ENCODE results near the gene TRAPPC11. TPM values are rescaled to one million over a fixed set of nuclear protein-coding genes. Genes with fewer than 3 reads are reported as not detected.

The TRAPPC11 gene
- total and polyA plus RNA-seq, 2 of the 4 experiments (the other 2 are of a cell fraction) = 25.3 to 56.8 TPM

DNA sequence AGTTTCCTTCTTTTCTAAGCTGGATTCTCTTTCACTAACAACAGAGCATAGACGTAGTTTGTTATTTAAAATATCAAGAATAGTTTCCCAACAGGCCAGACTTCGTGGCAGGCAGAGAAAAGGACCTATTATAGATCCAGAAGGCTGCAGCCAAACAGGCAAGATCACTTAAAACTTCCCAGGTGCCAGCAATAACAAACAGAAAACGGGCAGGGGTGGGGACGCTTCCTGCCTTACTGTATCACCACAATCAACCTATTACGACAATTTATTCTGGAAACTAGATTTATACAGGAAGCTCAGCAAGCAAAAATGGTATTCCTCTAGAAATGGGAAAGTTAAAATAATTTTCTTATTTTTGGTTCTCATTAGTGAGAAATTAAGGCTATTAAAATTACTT lies 22.2 kb upstream of the TRAPPC11 start:
- no peak overlapping the region for H3K14ac ChIP-seq (replicated peaks; ENCODE audit: low read depth, low read length)
- peak; percentile 53 for DNase-seq
- intact Hi-C loops (cut with micrococcal nuclease) (loop anchor here (5.0 kb wide), 1 partner anchor 130 kb away; the partner anchor contains the start of gene ING2), in situ Hi-C loops (cut with MboI; ENCODE audit: low sequenced_read_pairs) (no loop called here), dilution Hi-C loops (cut with HindIII; ENCODE audit: low sequenced_read_pairs, unreplicated experiment) (no loop called here)
- no peak overlapping the region for H2AFZ ChIP-seq (replicated peaks; ENCODE audit: low read length, poor library complexity)
- H3K36me3 ChIP-seq (ENCODE audit: control insufficient read depth, insufficient read depth, low read length) = no peaks in the 10 kb centered on the region
- H4K91ac ChIP-seq (ENCODE audit: insufficient read depth, low read depth, low read length) = no peak overlapping the region; the same call in 1 of the 2 replicates
- H3K56ac ChIP-seq (ENCODE audit: extremely low read depth, insufficient read depth, low read length) = no peak overlapping the region
- ChIA-PET POLR2A (ENCODE audit: unreplicated experiment) (no interaction called here), CTCF (interaction anchor here (0.5 kb wide), 1 partner anchor 187 kb away, joined by 3 read pairs; no protein-coding TSS in a partner anchor)
- 0 out of 2 replicates have a peak overlapping the region, but pooled peaks have one; percentile 4 for H4K5ac ChIP-seq (ENCODE audit: low read depth, low read length)
- no peak overlapping the region; the same call in 1 of the 2 replicates for H3K4ac ChIP-seq (ENCODE audit: low read depth, low read length)
- H2BK15ac ChIP-seq (ENCODE audit: low read depth, low read length) = no peak overlapping the region; the same call in 2 of the 3 replicates
- H3K9ac ChIP-seq (ENCODE audit: low read depth, low read length) = peak overlapping the region; percentile 2
- no peaks in the 10 kb centered on the region for H3K9me3 ChIP-seq (ENCODE audit: control insufficient read depth, insufficient read depth, low read length)
- no peak overlapping the region for H2AK9ac ChIP-seq (replicated peaks; ENCODE audit: low read depth, low read length, poor library complexity)
- no peak overlapping the region for H3K23ac ChIP-seq (ENCODE audit: low read depth, low read length)
- TF ChIP-seq RFX5 (IDR thresholded peaks at IDR 0.05; ENCODE audit: low read depth, low read length) (no peak), NFE2L2 (IDR thresholded peaks at IDR 0.05; ENCODE audit: low read depth, low read length) (no peak), RAD21 (IDR thresholded peaks at IDR 0.05; ENCODE audit: low read length) (no peak), MAZ (IDR thresholded peaks at IDR 0.05; ENCODE audit: borderline replicate concordance, low read depth, low read length) (no peak), CEBPB (IDR thresholded peaks at IDR 0.05; ENCODE audit: low read depth, low read length) (no peak), FOS (IDR thresholded peaks at IDR 0.05; ENCODE audit: low read depth, low read length) (no peak), BHLHE40 (IDR thresholded peaks at IDR 0.05; ENCODE audit: low read depth, low read length) (no peak)
- TF ChIP-seq, protein P1, sequence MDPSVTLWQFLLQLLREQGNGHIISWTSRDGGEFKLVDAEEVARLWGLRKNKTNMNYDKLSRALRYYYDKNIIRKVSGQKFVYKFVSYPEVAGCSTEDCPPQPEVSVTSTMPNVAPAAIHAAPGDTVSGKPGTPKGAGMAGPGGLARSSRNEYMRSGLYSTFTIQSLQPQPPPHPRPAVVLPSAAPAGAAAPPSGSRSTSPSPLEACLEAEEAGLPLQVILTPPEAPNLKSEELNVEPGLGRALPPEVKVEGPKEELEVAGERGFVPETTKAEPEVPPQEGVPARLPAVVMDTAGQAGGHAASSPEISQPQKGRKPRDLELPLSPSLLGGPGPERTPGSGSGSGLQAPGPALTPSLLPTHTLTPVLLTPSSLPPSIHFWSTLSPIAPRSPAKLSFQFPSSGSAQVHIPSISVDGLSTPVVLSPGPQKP (IDR thresholded peaks at IDR 0.05; ENCODE audit: borderline replicate concordance, low read depth, low read length) = no peak
- H3K18ac ChIP-seq (ENCODE audit: low read depth, low read length) = peak overlapping the region; percentile 53
- H2BK5ac ChIP-seq (ENCODE audit: low read depth, low read length, poor library complexity, severe bottlenecking) = peak overlapping the region; percentile 59
- H2BK20ac ChIP-seq (ENCODE audit: low read depth, low read length) = no peak overlapping the region
- no peak overlapping the region for H2AK5ac ChIP-seq (ENCODE audit: low read depth, low read length)
- 0 out of 2 replicates have a peak, but pooled peaks have one; percentile 16 for ATAC-seq (ENCODE audit: low read depth)
- H3K4me2 ChIP-seq (ENCODE audit: low read depth, low read length) = peak overlapping the region; percentile 54
- H3K79me1 ChIP-seq (ENCODE audit: low read depth in 1 of 2, low read length in 2 of 2) = no peaks in the 10 kb centered on the region
- no peaks in the 10 kb centered on the region for H4K20me1 ChIP-seq (ENCODE audit: insufficient read depth, low read length)
- H2BK120ac ChIP-seq (ENCODE audit: low read depth, low read length) = peak overlapping the region; percentile 22
- peak overlapping the region; percentile 70; the same call in 1 of the 2 replicates for H3K27ac ChIP-seq (ENCODE audit: insufficient read depth, low read length)
- H3K4me3 ChIP-seq (ENCODE audit: insufficient read depth, low read depth, low read length) = no peak overlapping the region
- peak overlapping the region; percentile 45 to 70; a peak in 2 of 4 replicates for H4K8ac ChIP-seq (ENCODE audit: low read depth in 2 of 2, low read length in 2 of 2)
- WGBS, 2 experiments (ENCODE audit: extremely low coverage in 2 of 2, insufficient read length in 1 of 2) = no CpG with 5 or more reads among the region's 5 CpGs
- BruUV-seq (replicated peaks) = no TSS peak
- H3K27me3 ChIP-seq (ENCODE audit: control insufficient read depth, insufficient read depth, low read length) = no peaks in the 10 kb centered on the region
- H3K9me1 ChIP-seq (ENCODE audit: insufficient read depth, low read length) = no peaks in the 10 kb centered on the region; the same call in none of the 2 replicates
- peaks cover 20% of the 10 kb centered on the region for H3K4me1 ChIP-seq (ENCODE audit: control insufficient read depth, insufficient read depth, low read length)
